Psoas muscle (tissue), 8 donors: ENCODE measurements around the gene PLAGL2. TPM values are rescaled to one million over a fixed set of nuclear protein-coding genes. Genes with fewer than 3 reads are reported as not detected.

Experiments used
- ATAC-seq, 4 donors: fragments of 200-7000 bp; cut with Tn5 transposase; one replicate each; pipeline ENCODE4 v1.9.1; 2020; ENCODE audit warnings: moderate library complexity in 3 of 4, mild to moderate bottlenecking in 2 of 4
- DNase-seq, 2 donors: peaks; one replicate each; pipeline ENCODE4 v3.0.0-alpha.2; 2020
- H3K27ac ChIP-seq: fragments of 200-600 bp; one replicate; pipeline ENCODE4 v1.8.0; 2022
- H3K27me3 ChIP-seq, 3 donors: fragments of 200-600 bp in 1 of 3; one replicate each; pipeline versions ENCODE4 v1.6.1 to v1.8.0; 2013 to 2022; ENCODE audit warnings: low read length in 2 of 3, mild to moderate bottlenecking in 2 of 3, moderate library complexity in 1 of 3; ENCODE audit not compliant: insufficient read depth in 3 of 3
- H3K36me3 ChIP-seq, 2 donors: fragments of 200-600 bp in 1 of 2; one replicate each; pipeline versions ENCODE4 v1.6.1 to v1.8.0; 2013 to 2022; ENCODE audit warnings: low read depth in 1 of 2, mild to moderate bottlenecking in 1 of 2, moderate library complexity in 1 of 2; ENCODE audit not compliant: insufficient read depth in 1 of 2
- H3K4me1 ChIP-seq: fragments of 200-600 bp; one replicate; pipeline ENCODE4 v1.8.0; 2022
- H3K4me3 ChIP-seq: fragments of 200-600 bp; one replicate; pipeline ENCODE4 v1.8.0; 2022; ENCODE audit warnings: mild to moderate bottlenecking
- H3K9me3 ChIP-seq: fragments of 200-600 bp; one replicate; pipeline ENCODE4 v1.8.0; 2022
- WGBS, 3 donors: extraction: QIAGEN DNeasy Blood & Tissue Kit; methylation state at CpG; one replicate each; pipeline versions ENCODE4 v1.1.6 to v1.1.7; 2013; 5-methylcytosine and 5-hydroxymethylcytosine counted together
- intact Hi-C, 2 donors: fragments of 100-400 bp; cut with DNase I; formaldehyde crosslinking; loops; one replicate each; pipeline versions ENCODE4 v1.11.0 to v1.14.2; 2022
- polyA plus RNA-seq, 3 donors: library from polyadenylated mRNA; stranded (reverse); fragments of 200-250 nt; gene quantifications; one replicate each; pipeline ENCODE4 v1.2.3, GENCODE V29; 2013
- total RNA-seq, 4 donors: library from RNA; stranded (reverse); fragmentation: NEBNext Ultra II Directional in 2 of 4; extraction: Animal tissue kit (Norgen Biotek cat#: 25700) in 2 of 4; gene quantifications; one replicate each; pipeline versions ENCODE4 v1.2.1 to v1.2.4, GENCODE V29; 2021 to 2023
- TF ChIP-seq, protein P1 (sequence below): fragments of 200-600 bp; IDR thresholded peaks from one replicate; pipeline ENCODE4 v1.8.0; 2022; ENCODE audit warnings: antibody characterized with exemption
- donor health status: healthy with polysubstance abuse.
- donor health status: DM: no; HTN: no; CAD: no; lungs with moderate emphysema.
- donor health status: Bipolar disorder and iron deficiency.
- donor health status: healthy.
- donor health status: DM: yes; HTN: yes; CAD: no.
- donor health status: DM: no; HTN: no; CAD: no.
- donor health status: DM: no; HTN: no; CAD: no.
- donor health status: DM: yes; HTN: yes; CAD: no.

PLAGL2 gene
- total and polyA plus RNA-seq, 7 donors: 1.7 to 9.6 (median 5.2) TPM

DNA sequence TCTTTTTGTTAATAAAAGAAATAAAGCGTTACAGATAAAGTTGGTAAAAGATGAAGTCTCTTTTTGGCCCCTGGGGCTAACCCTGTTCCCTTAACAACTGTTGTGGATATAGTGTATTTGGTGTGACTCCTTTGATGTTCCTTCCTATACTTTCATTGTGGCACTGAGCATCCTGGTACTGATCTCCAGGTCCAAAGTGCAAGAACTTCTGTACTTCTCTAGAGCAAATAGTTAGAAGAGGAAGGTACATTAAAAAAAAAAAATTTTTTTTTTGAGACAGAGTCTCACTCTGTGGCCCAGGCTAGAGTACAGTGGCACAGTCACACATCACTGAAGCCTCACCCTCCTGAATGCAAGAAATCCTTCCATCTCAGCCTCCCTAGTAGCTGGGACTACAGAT lies 6.3 kb upstream of the PLAGL2 start:
- intact Hi-C loops: loop anchor here in 1 of 2 donors (5.0 kb wide), 1 partner anchor 68 kb away; no protein-coding TSS in a partner anchor
- TF ChIP-seq, protein P1, sequence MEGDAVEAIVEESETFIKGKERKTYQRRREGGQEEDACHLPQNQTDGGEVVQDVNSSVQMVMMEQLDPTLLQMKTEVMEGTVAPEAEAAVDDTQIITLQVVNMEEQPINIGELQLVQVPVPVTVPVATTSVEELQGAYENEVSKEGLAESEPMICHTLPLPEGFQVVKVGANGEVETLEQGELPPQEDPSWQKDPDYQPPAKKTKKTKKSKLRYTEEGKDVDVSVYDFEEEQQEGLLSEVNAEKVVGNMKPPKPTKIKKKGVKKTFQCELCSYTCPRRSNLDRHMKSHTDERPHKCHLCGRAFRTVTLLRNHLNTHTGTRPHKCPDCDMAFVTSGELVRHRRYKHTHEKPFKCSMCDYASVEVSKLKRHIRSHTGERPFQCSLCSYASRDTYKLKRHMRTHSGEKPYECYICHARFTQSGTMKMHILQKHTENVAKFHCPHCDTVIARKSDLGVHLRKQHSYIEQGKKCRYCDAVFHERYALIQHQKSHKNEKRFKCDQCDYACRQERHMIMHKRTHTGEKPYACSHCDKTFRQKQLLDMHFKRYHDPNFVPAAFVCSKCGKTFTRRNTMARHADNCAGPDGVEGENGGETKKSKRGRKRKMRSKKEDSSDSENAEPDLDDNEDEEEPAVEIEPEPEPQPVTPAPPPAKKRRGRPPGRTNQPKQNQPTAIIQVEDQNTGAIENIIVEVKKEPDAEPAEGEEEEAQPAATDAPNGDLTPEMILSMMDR: no peak
- Histone ChIP-seq H3K4me3 (no peak overlapping the region), H3K27me3 (no peaks in the 10 kb centered on the region), H3K4me1 (peaks cover 16% of the 10 kb centered on the region), H3K27ac (no peak overlapping the region), H3K36me3 (peaks cover 17 to 64% of the 10 kb centered on the region in 2 donors), H3K9me3 (no peaks in the 10 kb centered on the region)
- ATAC-seq (no peak), DNase-seq (no peak)
- 92 to 100% (median 96%) methylated on average over 1 of the region's 1 CpG for WGBS, 3 donors

DNA sequence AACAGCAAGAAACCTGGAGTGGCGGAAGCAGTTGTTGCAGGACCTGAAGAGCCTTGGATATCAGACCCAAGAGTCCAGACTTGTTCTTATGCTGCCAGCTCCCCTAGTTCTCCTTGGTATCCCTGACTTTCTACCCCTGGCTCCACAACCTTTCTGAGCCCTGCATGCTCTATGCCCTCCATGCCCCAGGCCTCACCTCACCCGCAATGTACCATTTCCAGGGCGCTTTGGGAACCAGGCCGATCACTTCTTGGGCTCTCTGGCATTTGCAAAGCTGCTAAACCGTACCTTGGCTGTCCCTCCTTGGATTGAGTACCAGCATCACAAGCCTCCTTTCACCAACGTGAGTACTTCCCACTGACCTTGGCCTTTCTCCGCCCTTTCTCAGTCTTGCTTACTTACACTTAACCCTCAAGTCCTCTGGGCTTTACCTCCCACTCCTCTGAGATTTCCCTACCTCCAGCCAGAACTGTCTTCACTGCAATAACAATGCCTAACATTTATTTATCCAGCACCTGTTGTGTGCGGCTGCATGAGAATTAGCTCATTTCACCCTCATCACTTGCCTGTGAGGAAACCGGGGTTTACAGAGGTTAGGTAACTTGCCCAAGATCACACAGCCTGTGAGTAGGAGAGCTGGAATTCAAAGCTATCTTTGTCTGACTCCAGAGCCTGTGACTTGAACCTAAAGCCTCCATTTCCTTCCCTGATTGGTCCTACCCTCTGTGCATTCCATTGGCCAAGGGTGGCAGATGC lies 2.5 kb upstream of the PLAGL2 start:
- Histone ChIP-seq H3K27ac (peak overlapping the region; percentile 96), H3K4me1 (peaks cover 42% of the 10 kb centered on the region), H3K9me3 (no peaks in the 10 kb centered on the region), H3K27me3 (no peaks in the 10 kb centered on the region), H3K36me3 (peaks cover 4 to 26% of the 10 kb centered on the region in 2 donors), H3K4me3 (no peak overlapping the region)
- TF ChIP-seq, protein P1: no peak
- no peak for DNase-seq
- intact Hi-C loops: loop anchor here (5.0 to 10.0 kb wide), 3 partner anchors 72 to 145 kb away; partner anchors contain the start of gene ASXL1 (in 1 of the 2)
- WGBS, 3 donors: 49 to 74% (median 62%) methylated on average over 9 of the region's 9 CpGs
- peak in 2 of 4 donors; percentile 13 to 60 for ATAC-seq

DNA sequence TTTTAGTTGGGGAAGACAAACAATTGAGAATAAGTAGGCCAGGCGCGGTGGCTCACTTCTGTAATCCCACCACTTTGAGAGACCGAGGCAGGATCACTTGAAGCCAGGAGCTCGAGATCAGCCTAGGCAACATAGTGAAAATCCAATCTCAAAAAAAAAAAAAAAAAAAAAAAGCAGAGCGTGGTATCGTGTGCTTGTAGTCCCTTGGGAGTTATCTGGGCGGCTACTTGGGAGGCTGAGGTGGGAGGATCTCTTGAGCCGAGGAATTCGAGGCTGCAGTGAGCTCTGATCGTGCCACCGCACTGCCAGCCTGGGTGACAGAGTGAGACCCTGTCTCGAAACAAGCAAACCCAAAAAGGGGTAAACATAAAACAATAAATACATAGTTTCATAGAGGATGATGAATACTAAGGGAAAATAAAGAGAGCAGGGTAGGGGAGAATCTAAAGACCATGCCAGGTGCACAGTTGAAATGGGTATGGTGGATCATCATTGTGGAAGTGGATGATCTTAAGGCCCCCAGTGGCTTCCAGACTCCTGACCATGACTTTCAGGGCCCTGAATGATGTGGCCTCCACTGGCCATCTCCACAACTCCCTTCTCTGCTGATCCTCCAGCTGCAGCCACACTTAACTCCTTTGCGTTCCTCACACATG lies 1.1 kb upstream of the PLAGL2 start:
- Histone ChIP-seq H3K4me1 (peaks cover 56% of the 10 kb centered on the region), H3K36me3 (peaks cover 4 to 13% of the 10 kb centered on the region in 2 donors), H3K27me3 (no peaks in the 10 kb centered on the region), H3K4me3 (peak overlapping the region; percentile 91), H3K27ac (peak overlapping the region; percentile 96), H3K9me3 (no peaks in the 10 kb centered on the region)
- TF ChIP-seq, protein P1: no peak
- 46 to 51% (median 49%) methylated on average over 13 of the region's 13 CpGs for WGBS, 3 donors
- DNase-seq (no peak), ATAC-seq (no peak)
- intact Hi-C loops: loop anchor here (10.0 kb wide), 2 partner anchors 94 to 146 kb away; partner anchors contain the start of gene ASXL1 (in 1 of the 2)

DNA sequence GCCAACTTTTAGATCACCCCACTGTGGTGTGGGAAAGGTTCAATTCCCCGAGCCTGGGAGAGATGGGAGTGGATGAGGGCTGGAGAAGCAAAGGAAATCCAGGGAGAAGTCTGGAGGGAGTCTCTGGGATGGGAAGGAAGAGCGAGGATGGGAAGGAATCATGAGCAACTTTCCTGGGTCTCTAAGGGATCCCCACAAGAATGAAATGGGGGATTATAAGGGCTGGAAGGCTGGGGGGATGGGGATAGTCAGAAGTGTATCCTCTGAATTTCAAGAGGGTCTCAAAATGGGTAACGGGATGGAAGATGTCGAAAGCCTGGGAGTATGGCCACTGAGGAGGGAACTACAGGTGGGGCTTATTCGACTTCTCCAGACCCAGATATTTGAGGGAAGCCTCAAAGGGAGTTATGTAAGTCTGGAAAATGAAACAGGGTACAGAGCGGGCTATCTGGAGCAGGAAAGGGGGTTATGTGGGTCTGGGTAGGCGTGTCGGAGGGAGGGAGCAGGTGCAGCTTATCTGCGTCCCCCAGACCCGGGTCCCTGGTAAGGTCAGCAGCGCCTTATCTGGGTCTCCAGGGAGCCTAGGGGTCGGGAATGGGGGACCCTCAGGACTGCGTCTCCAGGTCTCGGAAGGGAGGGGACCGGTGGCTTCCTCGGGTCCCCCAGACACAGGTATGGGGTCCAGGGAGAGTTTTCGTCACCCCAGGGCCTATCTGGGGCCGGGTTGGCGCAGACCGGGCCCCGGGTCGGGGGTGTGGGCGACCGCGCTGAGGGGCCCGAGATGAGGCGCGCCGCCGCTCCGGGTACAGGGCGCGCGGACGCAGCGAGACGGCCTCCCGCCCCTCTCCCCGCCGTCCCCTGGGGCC lies 550 bp downstream of the PLAGL2 start:
- WGBS, 3 donors: 2 to 4% (median 2%) methylated on average over 18 to 40 of the region's 40 CpGs
- Histone ChIP-seq H3K9me3 (no peaks in the 10 kb centered on the region), H3K4me1 (peaks cover 67% of the 10 kb centered on the region), H3K27ac (peak overlapping the region; percentile 96), H3K36me3 (peaks cover 4 to 14% of the 10 kb centered on the region in 2 donors), H3K4me3 (peak overlapping the region; percentile 91), H3K27me3 (no peaks in the 10 kb centered on the region)
- intact Hi-C loops: loop anchor here (2.0 to 10.0 kb wide), 3 partner anchors 92 to 154 kb away; partner anchors contain the start of gene ASXL1 (in 1 of the 2)
- no peak for DNase-seq
- TF ChIP-seq, protein P1: no peak
- ATAC-seq: no peak
